Upper lobe of left lung (tissue), 4 donors: ENCODE data around the gene PPM1H.

Source experiments
- EP300 ChIP-seq, 4 donors: sonication (generic); formaldehyde crosslinking; IDR thresholded peaks; one replicate each; pipeline ENCODE4 v1.5.1; 2017; ENCODE audit warnings: antibody characterized with exemption in 4 of 4, control low read depth in 2 of 4
- POLR2A ChIP-seq, 4 donors: fragments of 450-650 bp; IDR thresholded peaks; one replicate each; pipeline ENCODE4 v1.5.1; 2016 to 2017; ENCODE audit warnings: antibody characterized with exemption in 4 of 4, mild to moderate bottlenecking in 2 of 4
- POLR2AphosphoS5 ChIP-seq, 2 donors: sonication (generic); formaldehyde crosslinking; IDR thresholded peaks; one replicate each; pipeline ENCODE4 v1.5.1; 2017; ENCODE audit warnings: antibody characterized with exemption in 2 of 2
- TF ChIP-seq, protein P1 (sequence below), 6 experiments: fragments of 450-650 bp in 4 of 6; fragments of 200-600 bp in 2 of 6; sonication (generic) in 2 of 6; IDR thresholded peaks; one replicate each; pipeline ENCODE4 v1.5.1; 2016 to 2019; ENCODE audit warnings: antibody characterized with exemption in 6 of 6

DNA sequence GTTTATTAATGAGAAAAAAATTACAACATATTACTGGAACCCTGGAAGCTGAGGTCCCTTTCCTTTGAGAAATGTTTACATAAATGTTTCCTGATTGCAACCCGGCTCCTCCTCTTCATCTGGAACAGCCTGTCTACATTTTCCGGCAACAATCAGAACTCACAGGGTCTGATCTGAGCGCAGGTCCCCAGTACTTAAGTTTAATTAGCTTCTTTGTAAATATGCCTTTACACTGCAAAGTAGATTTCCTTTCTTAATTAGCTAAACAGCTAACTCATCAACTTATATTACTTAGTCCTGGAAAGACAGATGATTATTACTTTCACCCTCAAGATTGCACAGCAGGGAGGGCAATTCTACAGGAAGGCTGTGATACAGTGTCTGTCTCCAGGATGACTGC, 255.3 kb downstream of the PPM1H start:
- TF ChIP-seq, protein P1, sequence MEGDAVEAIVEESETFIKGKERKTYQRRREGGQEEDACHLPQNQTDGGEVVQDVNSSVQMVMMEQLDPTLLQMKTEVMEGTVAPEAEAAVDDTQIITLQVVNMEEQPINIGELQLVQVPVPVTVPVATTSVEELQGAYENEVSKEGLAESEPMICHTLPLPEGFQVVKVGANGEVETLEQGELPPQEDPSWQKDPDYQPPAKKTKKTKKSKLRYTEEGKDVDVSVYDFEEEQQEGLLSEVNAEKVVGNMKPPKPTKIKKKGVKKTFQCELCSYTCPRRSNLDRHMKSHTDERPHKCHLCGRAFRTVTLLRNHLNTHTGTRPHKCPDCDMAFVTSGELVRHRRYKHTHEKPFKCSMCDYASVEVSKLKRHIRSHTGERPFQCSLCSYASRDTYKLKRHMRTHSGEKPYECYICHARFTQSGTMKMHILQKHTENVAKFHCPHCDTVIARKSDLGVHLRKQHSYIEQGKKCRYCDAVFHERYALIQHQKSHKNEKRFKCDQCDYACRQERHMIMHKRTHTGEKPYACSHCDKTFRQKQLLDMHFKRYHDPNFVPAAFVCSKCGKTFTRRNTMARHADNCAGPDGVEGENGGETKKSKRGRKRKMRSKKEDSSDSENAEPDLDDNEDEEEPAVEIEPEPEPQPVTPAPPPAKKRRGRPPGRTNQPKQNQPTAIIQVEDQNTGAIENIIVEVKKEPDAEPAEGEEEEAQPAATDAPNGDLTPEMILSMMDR (IDR thresholded peaks at IDR 0.05): no peak
- TF ChIP-seq POLR2AphosphoS5 (IDR thresholded peaks at IDR 0.05): no peak
- TF ChIP-seq EP300 (IDR thresholded peaks at IDR 0.05): no peak
- TF ChIP-seq POLR2A (IDR thresholded peaks at IDR 0.05): no peak
